HG02938 (cell line): Measurements from ENCODE around the gene METTL21A.

Experiments
- ATAC-seq: cut with Tn5 transposase; IDR thresholded peaks from one replicate; pipeline ENCODE4 v1.9.1; 2021; ENCODE audit warnings: mild to moderate bottlenecking, moderate library complexity; ENCODE audit not compliant: unreplicated experiment

Gene METTL21A

DNA sequence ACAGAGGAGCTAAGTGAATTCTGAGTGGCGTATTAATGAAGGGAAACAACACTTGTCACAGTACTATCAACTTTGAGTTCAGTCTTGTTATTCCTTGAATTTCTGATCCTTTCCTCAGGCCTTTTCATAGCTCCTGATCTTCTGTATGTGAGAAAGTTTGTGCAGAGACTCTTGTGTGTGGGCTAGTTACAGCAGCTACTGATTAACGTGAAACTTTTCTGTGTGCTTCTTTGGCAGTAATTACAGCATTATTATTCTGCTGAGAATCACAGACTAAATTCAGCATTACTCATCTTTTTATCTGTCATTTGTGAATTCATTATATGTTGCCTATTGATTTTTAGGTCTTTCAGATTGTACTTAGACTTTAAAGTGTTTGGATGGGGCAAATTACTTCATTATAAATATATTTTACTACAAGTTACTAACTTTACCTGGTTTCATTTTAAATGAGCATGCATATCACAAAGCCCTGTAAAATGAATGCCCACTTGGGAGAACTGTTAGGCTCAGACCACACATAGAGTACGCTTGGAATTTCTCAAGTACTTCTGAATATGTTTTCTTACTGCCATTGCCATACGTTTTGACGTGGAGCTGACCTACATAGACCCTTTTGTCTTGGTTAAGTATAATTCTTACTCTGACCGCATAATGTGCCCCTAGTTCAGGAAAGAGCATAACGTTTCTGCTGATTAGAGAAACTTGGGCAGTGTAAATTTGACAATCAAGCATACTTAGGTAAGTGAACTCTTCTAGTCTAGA lies 59.3 kb downstream of the METTL21A start:
- no peak for ATAC-seq
